Activated CD8-positive, alpha-beta memory T cell treated with anti-CD3 and anti-CD28 coated beads for 36 hours (primary cell): ENCODE measurements around the gene LRCH1. TPM values are rescaled to one million over a fixed set of nuclear protein-coding genes. Genes with fewer than 3 reads are reported as not detected.

Experiments
- CTCF ChIA-PET: fragments of 350-600 bp; sonication (Branson Sonifier 250); formaldehyde crosslinking; loops from one replicate; lab custom pipeline; 2021; ENCODE audit warnings: antibody characterized with exemption; lab: Charles Lee
- POLR2A ChIA-PET: fragments of 350-600 bp; sonication (Branson Sonifier 250); formaldehyde crosslinking; loops from one replicate; lab custom pipeline; 2021; ENCODE audit warnings: antibody characterized with exemption; lab: Charles Lee
- total RNA-seq, 2 experiments: library from RNA; stranded (reverse); gene quantifications; one replicate each; pipeline ENCODE4 v1.2.3, GENCODE V29; 2021

The LRCH1 gene
- total RNA-seq, 2 experiments from 2014 or later, result 16.1 to 16.5 TPM

GRCh38 chr13:46643165-46643777 lies 90.3 kb downstream of the LRCH1 start:
- ChIA-PET CTCF (no interaction called here), POLR2A (no interaction called here)

GRCh38 chr13:46644816-46645215 lies 91.8 kb downstream of the LRCH1 start:
- POLR2A ChIA-PET, result no interaction called here
- CTCF ChIA-PET, result no interaction called here

GRCh38 chr13:46647512-46648065 lies 94.6 kb downstream of the LRCH1 start:
- ChIA-PET POLR2A (interaction anchor here (0.7 kb wide), 1 partner anchor 39 kb away, joined by 5 read pairs; no protein-coding TSS in a partner anchor), CTCF (no interaction called here)

GRCh38 chr13:46648166-46648607 lies 95.2 kb downstream of the LRCH1 start:
- ChIA-PET POLR2A (no interaction called here), CTCF (no interaction called here)

- POLR2A ChIA-PET, result no interaction called here
- CTCF ChIA-PET, result no interaction called here
Measured at GRCh38 chr13:46649816-46650215, 96.8 kb downstream of the LRCH1 start.

- POLR2A ChIA-PET, result no interaction called here
- CTCF ChIA-PET, result no interaction called here
Measured at GRCh38 chr13:46654951-46655350, 102.0 kb downstream of the LRCH1 start.

GRCh38 chr13:46655377-46656180 lies 102.6 kb downstream of the LRCH1 start:
- CTCF ChIA-PET, result interaction anchor here (0.6 kb wide), 1 partner anchor 30 kb away, joined by 12 read pairs; no protein-coding TSS in a partner anchor
- POLR2A ChIA-PET, result no interaction called here

- CTCF ChIA-PET, result interaction anchor here (0.7 kb wide), 1 partner anchor 162 kb away, joined by 3 read pairs; no protein-coding TSS in a partner anchor
- POLR2A ChIA-PET, result no interaction called here
Measured at GRCh38 chr13:46656786-46657185, 103.8 kb downstream of the LRCH1 start.

GRCh38 chr13:46659413-46660065 lies 106.6 kb downstream of the LRCH1 start:
- POLR2A ChIA-PET, result no interaction called here
- CTCF ChIA-PET, result interaction anchor here (0.6 kb wide), 1 partner anchor 27 kb away, joined by 4 read pairs; no protein-coding TSS in a partner anchor

- POLR2A ChIA-PET, result no interaction called here
- CTCF ChIA-PET, result no interaction called here
Measured at GRCh38 chr13:46660416-46660815, 107.4 kb downstream of the LRCH1 start.

- ChIA-PET POLR2A (no interaction called here), CTCF (no interaction called here)
Measured at GRCh38 chr13:46660857-46661256, 107.9 kb downstream of the LRCH1 start.

GRCh38 chr13:46662690-46663089 lies 109.7 kb downstream of the LRCH1 start:
- CTCF ChIA-PET, result no interaction called here
- POLR2A ChIA-PET, result interaction anchor here (0.6 kb wide), 1 partner anchor 194 kb away, joined by 3 read pairs; no protein-coding TSS in a partner anchor

GRCh38 chr13:46663206-46664037 lies 110.5 kb downstream of the LRCH1 start:
- ChIA-PET POLR2A (interaction anchor here (0.6 kb wide), 1 partner anchor 195 kb away, joined by 3 read pairs; no protein-coding TSS in a partner anchor), CTCF (no interaction called here)

GRCh38 chr13:46664195-46664594 lies 111.2 kb downstream of the LRCH1 start:
- POLR2A ChIA-PET, result no interaction called here
- CTCF ChIA-PET, result no interaction called here

GRCh38 chr13:46665248-46665632 lies 112.3 kb downstream of the LRCH1 start:
- ChIA-PET CTCF (interaction anchor here (0.6 kb wide), 1 partner anchor 8 kb away, joined by 3 read pairs; no protein-coding TSS in a partner anchor), POLR2A (no interaction called here)

- ChIA-PET CTCF (interaction anchor here (0.6 kb wide), 1 partner anchor 8 kb away, joined by 3 read pairs; no protein-coding TSS in a partner anchor), POLR2A (no interaction called here)
Measured at GRCh38 chr13:46665633-46666482, 112.9 kb downstream of the LRCH1 start.

- CTCF ChIA-PET, result interaction anchor here (0.9 kb wide), 1 partner anchor 13 kb away, joined by 3 read pairs; no protein-coding TSS in a partner anchor
- POLR2A ChIA-PET, result no interaction called here
Measured at GRCh38 chr13:46666727-46667456, 113.9 kb downstream of the LRCH1 start.
